ENCODE results near the gene CACUL1. TPM values are rescaled to one million over a fixed set of nuclear protein-coding genes. Genes with fewer than 3 reads are reported as not detected.
A peak's percentile ranks its signal among the peaks of the same experiment; 100 is the strongest.
"Not testable (repeated sequence)": the region's sequence is repeated elsewhere in the genome, so short reads cannot be mapped to it uniquely, and the experiment has no call there.

Gene CACUL1
- total RNA-seq, 1 donor from 2014 or later, result 32.8 TPM

GRCh38 chr10:118768041-118768919, 13.5 kb upstream of the CACUL1 start:
- DNase-seq (ENCODE audit: low read depth), result no peak

GRCh38 chr10:118767297-118768040, 12.7 kb upstream of the CACUL1 start:
- DNase-seq (ENCODE audit: low read depth), result no peak

- no peak for DNase-seq (ENCODE audit: low read depth)
These were observed 9.4 kb upstream of the CACUL1 start for GRCh38 chr10:118764195-118764594.

- DNase-seq (ENCODE audit: low read depth), result peak; percentile 85
These were observed 8.6 kb upstream of the CACUL1 start for GRCh38 chr10:118763202-118763988.

GRCh38 chr10:118760265-118760664, 5.5 kb upstream of the CACUL1 start:
- no peak for DNase-seq (ENCODE audit: low read depth)

GRCh38 chr10:118758449-118758848, 3.7 kb upstream of the CACUL1 start:
- DNase-seq (ENCODE audit: low read depth), result no peak

- no peak for DNase-seq (ENCODE audit: low read depth)
These were observed 578 bp downstream of the CACUL1 start for GRCh38 chr10:118754229-118754555.

- no peak for DNase-seq (ENCODE audit: low read depth)
These were observed 1.2 kb downstream of the CACUL1 start for GRCh38 chr10:118753331-118754228.

- DNase-seq (ENCODE audit: low read depth), result no peak
These were observed 2.4 kb downstream of the CACUL1 start for GRCh38 chr10:118752409-118752808.

- DNase-seq (ENCODE audit: low read depth), result no peak
These were observed 3.5 kb downstream of the CACUL1 start for GRCh38 chr10:118751265-118751664.

GRCh38 chr10:118748041-118748440, 6.7 kb downstream of the CACUL1 start:
- no peak for DNase-seq (ENCODE audit: low read depth)

- DNase-seq (ENCODE audit: low read depth), result no peak
These were observed 8.5 kb downstream of the CACUL1 start for GRCh38 chr10:118746246-118746645.

GRCh38 chr10:118745056-118745455, 9.7 kb downstream of the CACUL1 start:
- DNase-seq (ENCODE audit: low read depth), result no peak

- not testable (repeated sequence) for DNase-seq (ENCODE audit: low read depth)
These were observed 10.3 kb downstream of the CACUL1 start for GRCh38 chr10:118744346-118744918.

- no peak for DNase-seq (ENCODE audit: low read depth)
These were observed 12.0 kb downstream of the CACUL1 start for GRCh38 chr10:118742782-118743181.

GRCh38 chr10:118742032-118742431, 12.7 kb downstream of the CACUL1 start:
- DNase-seq (ENCODE audit: low read depth), result no peak

GRCh38 chr10:118738406-118738805, 16.4 kb downstream of the CACUL1 start:
- DNase-seq (ENCODE audit: low read depth), result no peak

GRCh38 chr10:118737603-118738302, 17.0 kb downstream of the CACUL1 start:
- no peak for DNase-seq (ENCODE audit: low read depth)

- no peak for DNase-seq (ENCODE audit: low read depth)
These were observed 19.5 kb downstream of the CACUL1 start for GRCh38 chr10:118735294-118735693.

GRCh38 chr10:118734475-118734874, 20.3 kb downstream of the CACUL1 start:
- DNase-seq (ENCODE audit: low read depth), result no peak

All from renal cortical epithelial cell (primary cell).